ENCODE data around the gene FBXO22. TPM values are rescaled to one million over a fixed set of nuclear protein-coding genes. Genes with fewer than 3 reads are reported as not detected.

Gene FBXO22
- polyA plus RNA-seq = 56.4 and 62.2 TPM in 2 replicates

GRCh38 chr15:75903331-75904239 lies at the start of gene FBXO22:
FBXO22 (plus strand) TSS chr15:75903878; CDS start chr15:75903964, 86 bp downstream.

Other genes starting within 250 kb of the FBXO22 start
- gene CSPG4, start 191.0 kb upstream of the FBXO22 start, polyA plus RNA-seq = not detected in 2 replicates
- gene UBE2Q2, start 60.4 kb upstream of the FBXO22 start, polyA plus RNA-seq = 3.9 and 11.1 TPM in 2 replicates
- 0.48 and 5.3 TPM in 2 replicates for gene NRG4, start 108.5 kb downstream of the FBXO22 start, polyA plus RNA-seq
- 0.51 and 1.1 TPM in 2 replicates for gene TMEM266, start 156.1 kb downstream of the FBXO22 start, polyA plus RNA-seq

Data from Purkinje cell (primary cell).